Measurements from ENCODE around the gene MID2.

The MID2 gene

GRCh38 chrX:107829878-107830277, 4.2 kb downstream of the MID2 start:
- Histone ChIP-seq H3K27ac (replicated peaks) (no peak overlapping the region), H3K27me3 (ENCODE audit: insufficient read depth, poor library complexity, severe bottlenecking) (peaks cover 2% of the 10 kb centered on the region), H3K4me3 (replicated peaks; ENCODE audit: insufficient read depth, low read length) (no peak overlapping the region)
- TF ChIP-seq SPI1 (IDR thresholded peaks at IDR 0.05; ENCODE audit: borderline replicate concordance, low read depth): no peak
- TF ChIP-seq POLR2AphosphoS5 (IDR thresholded peaks at IDR 0.05; ENCODE audit: low read depth): no peak
- TF ChIP-seq CTCF (IDR thresholded peaks at IDR 0.05; ENCODE audit: insufficient read depth, low read length): no peak
- TF ChIP-seq REST (IDR thresholded peaks at IDR 0.05; ENCODE audit: insufficient replicate concordance, low read depth): no peak
- no peak for TF ChIP-seq GABPA (IDR thresholded peaks at IDR 0.05; ENCODE audit: low read depth)
- DNase-seq (ENCODE audit: low read depth in 1 of 2, low spot score in 1 of 2): no peak

- TF ChIP-seq SPI1 (IDR thresholded peaks at IDR 0.05; ENCODE audit: borderline replicate concordance, low read depth) (no peak), CTCF (IDR thresholded peaks at IDR 0.05; ENCODE audit: insufficient read depth, low read length) (no peak), GABPA (IDR thresholded peaks at IDR 0.05; ENCODE audit: low read depth) (no peak)
- Histone ChIP-seq H3K4me3 (replicated peaks; ENCODE audit: insufficient read depth, low read length) (no peak overlapping the region), H3K27ac (replicated peaks) (no peak overlapping the region), H3K27me3 (ENCODE audit: insufficient read depth, poor library complexity, severe bottlenecking) (no peaks in the 10 kb centered on the region)
- DNase-seq (ENCODE audit: low read depth in 1 of 2, low spot score in 1 of 2): no peak
These were observed 5.5 kb downstream of the MID2 start for GRCh38 chrX:107831071-107831730.

- H3K27ac ChIP-seq (replicated peaks): no peak overlapping the region
- TF ChIP-seq SPI1 (IDR thresholded peaks at IDR 0.05; ENCODE audit: borderline replicate concordance, low read depth) (no peak), REST (IDR thresholded peaks at IDR 0.05; ENCODE audit: insufficient replicate concordance, low read depth) (no peak), GABPA (IDR thresholded peaks at IDR 0.05; ENCODE audit: low read depth) (no peak), POLR2AphosphoS5 (IDR thresholded peaks at IDR 0.05; ENCODE audit: low read depth) (no peak), CTCF (IDR thresholded peaks at IDR 0.05; ENCODE audit: insufficient read depth, low read length) (no peak)
- no peak for DNase-seq (ENCODE audit: low read depth in 1 of 2, low spot score in 1 of 2)
- no peak overlapping the region for H3K4me3 ChIP-seq (replicated peaks; ENCODE audit: insufficient read depth, low read length)
- peaks cover 3% of the 10 kb centered on the region for H3K27me3 ChIP-seq (ENCODE audit: insufficient read depth, poor library complexity, severe bottlenecking)
These were observed 8.9 kb downstream of the MID2 start for GRCh38 chrX:107834275-107835201.

Measured in HL-60 (cell line).